ENCODE measurements around the gene TDRD7.

- TF ChIP-seq ZNF281 (CRISPR knock-in tag; IDR thresholded peaks at IDR 0.05) = no peak
- no peak for TF ChIP-seq CTCF (IDR thresholded peaks at IDR 0.05)
- TF ChIP-seq TEAD1 (CRISPR knock-in tag; IDR thresholded peaks at IDR 0.05) = no peak
- TF ChIP-seq SMAD4 (CRISPR knock-in tag; IDR thresholded peaks at IDR 0.05) = no peak
- TF ChIP-seq ZNF263 (CRISPR knock-in tag; IDR thresholded peaks at IDR 0.05; ENCODE audit: low read depth) = no peak
- TF ChIP-seq E2F5 (CRISPR knock-in tag; IDR thresholded peaks at IDR 0.05) = no peak
- no peak for TF ChIP-seq ZNF671 (CRISPR knock-in tag; IDR thresholded peaks at IDR 0.05)
- TF ChIP-seq JUN (CRISPR knock-in tag; IDR thresholded peaks at IDR 0.05) = no peak
- TF ChIP-seq CREB1 (CRISPR knock-in tag; IDR thresholded peaks at IDR 0.05) = no peak
- no peak for TF ChIP-seq TEAD4 (CRISPR knock-in tag; IDR thresholded peaks at IDR 0.05)
- no peak for TF ChIP-seq USF1 (CRISPR knock-in tag; IDR thresholded peaks at IDR 0.05)
- TF ChIP-seq MAX (CRISPR knock-in tag; IDR thresholded peaks at IDR 0.05) = no peak
- TF ChIP-seq FOXJ3 (CRISPR knock-in tag; IDR thresholded peaks at IDR 0.05; ENCODE audit: borderline replicate concordance) = no peak
Observed at GRCh38 chr9:97534961-97535594, 123.2 kb downstream of the TDRD7 start.

Measured in WTC11 (cell line).